Measurements from ENCODE around the gene PLXNB3.

The PLXNB3 gene

GRCh38 chrX:153782871-153783270 lies 18.8 kb downstream of the PLXNB3 start:
- no peak for DNase-seq (ENCODE audit: low read depth)
- H3K4me3 ChIP-seq (ENCODE audit: low read length), result no peak overlapping the region
- no peak for TF ChIP-seq CTCF (conservative IDR thresholded peaks at IDR 0.05; ENCODE audit: low read depth, low read length)

- TF ChIP-seq CTCF (conservative IDR thresholded peaks at IDR 0.05; ENCODE audit: low read depth, low read length), result no peak
- no peak overlapping the region for H3K4me3 ChIP-seq (ENCODE audit: low read length)
- DNase-seq (ENCODE audit: low read depth), result no peak
These were observed 19.4 kb downstream of the PLXNB3 start for GRCh38 chrX:153783378-153784013.

GRCh38 chrX:153784325-153784967 lies 20.4 kb downstream of the PLXNB3 start:
- DNase-seq (ENCODE audit: low read depth), result no peak
- H3K4me3 ChIP-seq (ENCODE audit: low read length), result no peak overlapping the region
- no peak for TF ChIP-seq CTCF (conservative IDR thresholded peaks at IDR 0.05; ENCODE audit: low read depth, low read length)

GRCh38 chrX:153786669-153787068 lies 22.6 kb downstream of the PLXNB3 start:
- no peak for DNase-seq (ENCODE audit: low read depth)
- TF ChIP-seq CTCF (conservative IDR thresholded peaks at IDR 0.05; ENCODE audit: low read depth, low read length), result no peak
- H3K4me3 ChIP-seq (ENCODE audit: low read length), result no peak overlapping the region

- TF ChIP-seq CTCF (conservative IDR thresholded peaks at IDR 0.05; ENCODE audit: low read depth, low read length), result no peak
- no peak overlapping the region for H3K4me3 ChIP-seq (ENCODE audit: low read length)
- no peak for DNase-seq (ENCODE audit: low read depth)
These were observed 25.6 kb downstream of the PLXNB3 start for GRCh38 chrX:153789654-153790053.

- TF ChIP-seq CTCF (conservative IDR thresholded peaks at IDR 0.05; ENCODE audit: low read depth, low read length), result no peak
- H3K4me3 ChIP-seq (ENCODE audit: low read length), result no peak overlapping the region
- DNase-seq (ENCODE audit: low read depth), result no peak
These were observed 27.2 kb downstream of the PLXNB3 start for GRCh38 chrX:153791104-153791852.

All from retinal pigment epithelial cell (primary cell).